Measurements from ENCODE around the gene CHD6. TPM values are rescaled to one million over a fixed set of nuclear protein-coding genes. Genes with fewer than 3 reads are reported as not detected.

Gene CHD6
- total and polyA plus RNA-seq, 2 of the 13 experiments (the other 11 are each of a cell fraction or from before 2014, with no cell fraction given): 14.4 to 52.0 TPM

GRCh38 chr20:41574802-41575389 is 43.3 kb downstream of the CHD6 start (continued):
- TF ChIP-seq HOMEZ (CRISPR knock-in tag; IDR thresholded peaks at IDR 0.05; ENCODE audit: low read depth) (peak; percentile 88; the same call in 1 of the 2 replicates), THAP9 (CRISPR knock-in tag; IDR thresholded peaks at IDR 0.05; ENCODE audit: borderline replicate concordance) (no peak), ARHGAP35 (CRISPR knock-in tag; IDR thresholded peaks at IDR 0.05; ENCODE audit: borderline replicate concordance) (no peak), NFYC (CRISPR knock-in tag; IDR thresholded peaks at IDR 0.05) (peak; percentile 61), NCOR1 (IDR thresholded peaks at IDR 0.05; ENCODE audit: borderline replicate concordance, low read length) (0 out of 2 replicates have a peak, but pooled peaks have one; percentile 32), CBX5 (CRISPR knock-in tag; IDR thresholded peaks at IDR 0.05; ENCODE audit: borderline replicate concordance) (0 out of 2 replicates have a peak, but pooled peaks have one; percentile 19), POGK (CRISPR knock-in tag; conservative IDR thresholded peaks at IDR 0.05) (0 out of 2 replicates have a peak, but pooled peaks have one; percentile 14), XRCC5 (optimal IDR thresholded peaks at IDR 0.05; ENCODE audit: low read length) (no peak), ZNF282 (IDR thresholded peaks at IDR 0.05; ENCODE audit: partially characterized antibody) (no peak), ZMYM4 (CRISPR knock-in tag; IDR thresholded peaks at IDR 0.05) (peak; percentile 79; the same call in 1 of the 2 replicates)

All from HepG2 (cell line).